GM18511 (cell line): ENCODE measurements around the gene DOCK3.
"Not testable (repeated sequence)": the region's sequence is repeated elsewhere in the genome, so short reads cannot be mapped to it uniquely, and the experiment has no call there.

ENCODE experiments used
- ATAC-seq: cut with Tn5 transposase; IDR thresholded peaks from one replicate; pipeline ENCODE4 v1.9.1; 2021; ENCODE audit warnings: mild to moderate bottlenecking, moderate library complexity; ENCODE audit not compliant: unreplicated experiment

DOCK3 gene

GRCh38 chr3:50874876-50875275 is 200.1 kb downstream of the DOCK3 start:
- ATAC-seq: not testable (repeated sequence)

DNA sequence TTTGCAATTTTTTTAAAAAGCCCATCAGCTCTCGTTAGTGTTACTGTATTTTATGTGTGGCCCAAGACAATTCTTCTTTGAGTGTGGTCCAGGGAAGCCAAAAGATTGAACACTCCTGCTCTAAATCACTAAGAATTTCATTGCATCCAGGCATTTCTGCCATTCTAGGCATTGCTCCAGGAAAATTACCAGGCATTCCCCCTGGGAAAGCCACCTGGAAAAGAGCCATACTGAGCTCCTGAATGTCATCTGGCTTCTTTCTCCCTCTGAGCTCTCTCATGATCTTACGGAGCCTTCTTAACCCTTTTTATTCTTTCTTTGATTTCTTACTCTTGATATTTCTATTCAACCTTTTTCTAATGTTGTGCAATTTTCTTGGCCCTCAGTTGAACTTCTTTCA is 202.2 kb downstream of the DOCK3 start:
- no peak for ATAC-seq

DNA sequence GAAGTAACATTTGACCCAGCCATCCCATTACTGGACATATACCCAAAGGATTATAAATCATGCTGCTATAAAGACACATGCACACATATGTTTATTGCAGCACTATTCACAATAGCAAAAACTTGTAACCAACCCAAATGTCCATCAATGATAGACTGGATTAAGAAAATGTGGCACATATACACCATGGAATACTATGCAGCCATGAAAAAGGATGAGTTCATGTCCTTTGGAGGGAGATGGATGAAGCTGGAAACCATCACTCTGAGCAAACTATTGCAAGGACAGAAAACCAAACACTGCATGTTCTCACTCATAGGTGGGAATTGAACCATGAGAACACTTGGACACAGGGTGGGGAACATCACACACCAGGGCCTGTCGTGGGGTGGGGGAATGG is 208.0 kb downstream of the DOCK3 start:
- not testable (repeated sequence) for ATAC-seq

- no peak for ATAC-seq
Observed at GRCh38 chr3:50883755-50884154, 209.0 kb downstream of the DOCK3 start.

GRCh38 chr3:50885070-50885850 is 210.5 kb downstream of the DOCK3 start:
- ATAC-seq: no peak

GRCh38 chr3:50890688-50891344 is 216.1 kb downstream of the DOCK3 start:
- no peak for ATAC-seq

GRCh38 chr3:50901097-50901496 is 226.4 kb downstream of the DOCK3 start:
- not testable (repeated sequence) for ATAC-seq

GRCh38 chr3:50912746-50913145 is 238.0 kb downstream of the DOCK3 start:
- ATAC-seq: no peak

DNA sequence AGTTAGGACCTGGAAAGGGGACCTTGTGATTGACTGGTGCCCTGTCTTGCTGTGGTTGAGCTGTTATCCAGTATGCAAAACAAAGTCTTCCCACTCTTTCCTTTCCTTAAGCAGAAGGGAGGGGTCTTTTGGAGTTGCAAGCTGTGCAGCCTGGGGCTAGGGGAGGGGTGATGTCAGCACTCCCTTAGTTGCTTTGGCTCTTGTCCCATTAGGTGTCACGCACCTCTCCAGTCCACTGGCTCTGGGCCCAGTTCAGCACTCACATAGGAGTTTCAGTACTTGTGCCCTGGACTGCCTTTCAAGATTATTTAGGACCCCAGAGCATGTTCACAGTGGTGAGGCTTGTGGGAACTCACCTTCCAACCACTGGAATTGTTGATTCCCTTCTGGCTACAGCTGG is 238.5 kb downstream of the DOCK3 start:
- ATAC-seq: no peak

DNA sequence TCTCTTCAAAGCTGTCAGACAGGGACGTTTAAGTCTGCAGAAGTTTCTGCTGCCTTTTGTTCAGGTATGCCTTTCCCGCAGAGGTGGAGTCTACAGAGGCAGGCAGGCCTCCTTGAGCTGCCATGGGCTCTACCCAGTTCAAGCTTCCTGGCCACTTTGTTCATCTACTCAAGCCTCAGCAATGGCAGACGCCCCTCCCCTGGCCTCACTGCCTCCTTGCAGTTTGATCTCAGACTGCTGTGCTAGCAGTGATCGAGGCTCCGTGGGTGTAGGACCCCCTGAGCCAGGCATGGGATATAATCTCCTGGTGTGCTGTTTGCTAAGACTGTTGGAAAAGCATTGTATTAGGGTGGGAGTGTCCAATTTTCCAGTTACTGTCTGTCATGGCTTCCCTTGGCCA is 247.3 kb downstream of the DOCK3 start:
- ATAC-seq: not testable (repeated sequence)

DNA sequence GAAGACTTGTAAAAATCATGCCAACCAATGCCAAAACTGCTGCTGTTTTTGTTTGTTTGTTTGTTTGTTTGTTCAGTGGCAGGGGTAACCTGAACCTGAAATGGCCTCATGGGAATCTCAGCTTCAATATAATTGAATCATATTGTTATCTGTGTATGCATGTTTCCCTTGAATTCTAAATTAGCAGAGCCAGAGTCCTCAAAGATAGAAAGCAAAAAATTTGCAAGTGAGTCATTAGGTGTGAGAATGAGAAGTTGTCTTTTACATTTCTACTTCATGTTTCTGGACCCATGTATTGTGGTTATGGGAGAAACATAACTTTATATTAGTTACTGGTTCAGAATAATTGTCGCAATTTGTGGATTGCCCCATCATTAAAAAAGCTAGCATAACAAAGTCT is 249.2 kb downstream of the DOCK3 start:
- ATAC-seq: no peak

DNA sequence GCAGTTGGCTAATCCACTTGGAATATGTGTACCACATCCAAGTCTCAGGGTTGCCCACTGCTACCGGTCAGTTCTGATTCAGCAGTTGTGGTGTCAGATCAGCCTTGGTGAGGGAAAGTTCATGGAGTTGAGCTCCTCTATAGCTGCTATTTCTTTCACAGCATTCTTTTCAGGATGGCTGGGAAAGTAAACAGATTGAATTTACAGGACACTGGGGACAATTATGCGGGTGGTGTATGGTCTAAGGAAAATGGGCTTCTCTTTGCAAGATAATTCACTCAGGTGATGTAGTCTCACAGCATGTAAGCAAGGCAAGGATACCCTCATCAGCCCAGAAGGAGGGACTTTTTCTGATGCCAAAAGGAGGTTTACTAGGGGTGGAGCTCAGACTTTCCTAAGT is 249.9 kb downstream of the DOCK3 start:
- no peak for ATAC-seq

DNA sequence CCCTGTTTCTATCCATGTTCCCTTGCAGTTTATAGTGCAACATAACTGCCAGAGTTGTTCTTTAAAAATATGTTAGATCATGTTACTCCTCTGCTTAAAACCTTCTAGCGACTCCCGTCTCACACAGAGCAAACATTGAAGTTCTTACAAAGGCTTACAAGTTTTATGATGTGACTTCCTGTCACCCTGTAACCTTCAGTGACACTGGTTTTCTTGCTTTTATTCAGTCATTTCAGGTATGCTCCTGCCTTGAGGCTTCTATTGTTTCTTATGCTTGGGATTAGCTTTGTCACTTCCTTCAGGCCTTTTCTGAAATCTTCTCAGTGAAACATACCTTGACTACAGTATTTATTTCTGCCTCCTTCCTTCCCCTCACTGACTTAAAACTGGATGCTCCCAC is 252.1 kb downstream of the DOCK3 start:
- ATAC-seq: no peak

DNA sequence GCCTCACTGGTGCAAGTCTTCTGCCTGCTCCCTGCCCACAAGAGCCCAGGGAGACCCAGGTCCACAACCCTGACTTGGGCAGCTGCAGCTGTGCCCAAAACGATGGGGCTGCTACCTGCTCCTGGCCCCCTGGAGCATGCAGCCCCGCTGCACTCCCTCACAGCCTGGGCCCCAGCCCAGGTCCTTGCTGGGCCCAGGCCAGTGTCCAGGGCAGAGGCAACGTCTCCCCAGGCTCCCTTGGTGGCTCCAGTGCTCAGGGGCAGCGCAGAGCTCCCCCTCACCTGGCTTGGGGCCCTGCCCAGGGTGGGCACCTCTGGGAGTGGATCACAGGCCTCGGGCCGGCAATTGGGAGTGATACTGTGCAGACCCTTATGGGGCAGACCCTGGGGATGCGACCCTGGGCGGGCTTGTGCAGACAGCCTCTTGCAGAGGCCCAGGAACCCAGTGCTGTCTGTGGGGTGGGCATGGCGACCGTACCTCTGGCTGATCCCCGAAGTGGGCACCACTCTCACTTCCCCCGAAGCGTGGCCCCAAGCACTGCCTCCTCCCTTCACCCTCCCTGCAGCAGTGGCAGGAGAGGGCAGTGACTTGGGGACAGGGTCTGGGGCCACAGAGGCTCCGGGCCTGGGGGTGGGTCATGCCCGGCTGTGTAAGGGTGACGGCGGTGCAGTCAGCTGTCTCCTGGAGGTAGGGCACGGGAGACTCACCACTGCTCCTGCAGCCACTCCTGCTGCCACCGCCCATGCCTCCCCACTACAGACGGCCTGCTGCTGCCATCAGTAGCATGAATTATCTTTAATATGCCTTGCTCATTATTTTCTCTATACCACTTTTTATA is 255.9 kb downstream of the DOCK3 start:
- no peak for ATAC-seq

- ATAC-seq: not testable (repeated sequence)
Observed at GRCh38 chr3:50932918-50933317, 258.2 kb downstream of the DOCK3 start.

GRCh38 chr3:50936389-50936788 is 261.7 kb downstream of the DOCK3 start:
- ATAC-seq: no peak

DNA sequence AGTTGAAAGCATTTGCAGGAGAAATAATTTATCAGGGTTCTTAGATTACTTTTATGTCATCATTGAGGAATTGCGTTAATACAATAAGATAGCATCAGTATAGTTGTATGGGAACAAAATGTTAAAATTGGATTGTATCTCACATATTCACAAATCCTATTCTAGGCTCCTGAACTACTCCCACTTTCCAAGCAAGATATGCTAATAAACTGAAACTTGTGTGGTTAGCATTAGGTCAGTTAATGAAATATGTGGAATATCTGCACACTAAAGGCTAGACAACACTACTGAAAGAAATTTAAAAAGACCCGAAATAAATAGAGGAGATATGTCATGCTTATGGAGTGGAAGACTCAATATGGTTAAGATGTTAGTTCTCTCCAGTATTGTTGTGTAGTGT is 272.7 kb downstream of the DOCK3 start:
- ATAC-seq: no peak

DNA sequence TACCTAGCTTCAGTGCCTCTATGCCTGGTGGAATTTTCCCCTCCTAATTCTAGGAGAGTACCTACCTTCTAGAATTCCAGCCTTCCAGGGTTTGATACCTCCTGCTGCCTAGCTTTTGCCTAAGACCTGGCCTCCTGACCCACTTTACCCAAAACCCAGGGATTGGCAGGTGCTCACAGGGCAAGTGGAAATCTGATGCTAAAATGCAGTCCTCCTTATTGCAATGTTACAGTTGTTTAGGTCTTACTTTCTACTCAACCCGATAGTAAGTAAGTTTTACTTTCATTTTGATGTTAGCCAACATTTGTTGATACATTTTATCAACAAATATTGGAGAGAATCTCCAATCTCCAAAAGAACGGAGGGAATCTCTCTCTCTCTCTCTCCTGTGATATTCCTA is 275.9 kb downstream of the DOCK3 start:
- ATAC-seq: peak; percentile 61

GRCh38 chr3:50953825-50954414 is 279.2 kb downstream of the DOCK3 start:
- no peak for ATAC-seq

DNA sequence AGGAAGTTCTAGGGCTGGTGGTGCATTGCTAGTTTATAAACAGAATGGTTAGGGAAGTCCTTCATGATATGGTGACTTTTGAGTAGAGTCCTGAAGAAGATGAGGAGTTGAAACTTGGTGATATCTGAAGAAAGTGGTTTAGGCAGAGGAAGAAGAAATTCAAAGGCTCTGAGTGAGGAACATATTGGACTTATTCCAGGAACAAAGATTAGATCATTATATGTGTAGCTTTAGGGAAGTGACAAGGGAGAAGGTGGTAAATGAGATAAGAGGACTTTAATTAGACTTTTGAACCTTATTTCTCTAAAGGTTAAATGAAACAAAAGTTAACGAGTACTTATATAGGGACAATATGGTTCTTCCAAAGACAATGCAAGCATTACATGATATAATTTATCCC is 286.7 kb downstream of the DOCK3 start:
- no peak for ATAC-seq

- ATAC-seq: peak; percentile 83
Observed at GRCh38 chr3:50971487-50971924, 296.8 kb downstream of the DOCK3 start.
